T-helper 2 cell (primary cell): ENCODE measurements around the gene A2M.

Experiments
- DNase-seq, 5 experiments: peaks; one replicate each; pipeline versions ENCODE4 v3.0.0 to v3.0.0-alpha.2; 2012 to 2022

A2M gene

GRCh38 chr12:9098115-9098452 is 17.6 kb downstream of the A2M start:
- no peak for DNase-seq

GRCh38 chr12:9096563-9097176 is 19.0 kb downstream of the A2M start:
- no peak for DNase-seq

GRCh38 chr12:9095322-9095721 is 20.4 kb downstream of the A2M start:
- no peak for DNase-seq

DNA sequence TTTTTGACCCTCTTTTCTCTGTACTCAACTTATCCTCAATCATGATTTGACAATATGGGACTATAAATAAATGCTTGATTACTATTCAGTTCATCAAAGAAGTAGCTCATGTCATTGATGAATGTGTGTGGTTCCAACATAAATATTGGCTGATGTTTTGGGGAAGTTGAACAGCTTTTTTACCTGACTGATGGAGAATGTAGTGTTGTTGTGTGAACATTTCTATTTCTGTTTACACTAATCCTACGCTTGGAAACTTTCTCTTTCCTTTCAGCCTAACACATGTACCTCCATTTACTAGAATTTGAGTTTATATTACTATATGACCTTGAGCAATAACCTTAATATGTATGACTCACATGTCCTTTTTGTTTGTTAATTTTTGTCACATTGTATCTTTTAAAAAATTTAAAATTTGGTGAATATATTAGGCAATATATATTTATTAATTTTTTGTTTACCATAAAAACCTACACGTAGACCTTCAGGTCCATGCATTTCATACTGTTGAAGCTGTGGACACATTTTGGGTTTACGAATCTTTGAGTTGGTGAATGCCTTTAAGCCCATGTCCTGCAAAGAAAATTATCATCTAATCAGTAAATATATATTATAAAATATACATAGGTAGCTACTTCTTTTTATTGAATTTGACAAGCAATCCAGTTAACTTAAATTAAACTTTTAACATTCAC is 21.1 kb downstream of the A2M start:
- DNase-seq: no peak

GRCh38 chr12:9091891-9092598 is 23.7 kb downstream of the A2M start:
- no peak for DNase-seq

- DNase-seq: no peak
Observed at GRCh38 chr12:9090220-9090619, 25.5 kb downstream of the A2M start.

GRCh38 chr12:9087087-9087835 is 28.5 kb downstream of the A2M start:
- no peak for DNase-seq

DNA sequence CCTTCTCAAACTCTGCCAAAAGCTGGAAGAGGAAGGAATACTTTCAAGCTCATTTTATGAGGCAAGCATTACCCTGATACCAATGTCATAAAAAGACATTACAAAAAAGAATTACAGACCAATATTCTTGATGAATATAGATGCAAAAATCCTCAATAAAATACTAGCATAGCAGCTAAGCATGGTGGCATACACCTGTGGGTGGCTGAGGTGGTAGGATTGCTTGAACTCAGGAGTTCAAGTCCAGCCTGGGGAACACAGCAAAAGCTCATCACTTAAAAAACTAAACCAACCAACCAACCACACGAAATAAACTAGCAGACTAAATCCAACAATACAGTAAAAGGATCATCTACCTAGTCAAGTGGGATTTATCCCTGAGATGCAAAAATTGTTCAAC is 29.6 kb downstream of the A2M start:
- DNase-seq: no peak

DNA sequence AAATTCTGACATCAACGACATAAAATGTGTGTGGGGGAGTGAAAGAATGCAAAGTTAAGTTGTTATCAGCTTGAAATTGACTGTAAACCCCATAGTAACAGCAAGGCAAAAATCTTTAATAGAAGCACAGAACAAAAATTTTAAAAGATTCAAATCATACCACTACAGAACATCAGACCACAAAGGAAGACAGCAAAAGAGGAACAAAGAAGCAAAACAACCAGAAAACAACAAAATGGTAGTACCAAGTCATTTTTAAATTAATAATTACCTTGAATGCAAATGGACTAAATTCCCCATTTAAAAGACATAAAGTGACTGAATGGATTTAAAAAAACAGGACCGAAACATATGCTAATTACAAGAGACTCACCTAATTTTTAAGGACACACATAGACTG is 31.3 kb downstream of the A2M start:
- DNase-seq: no peak

- DNase-seq: no peak
Observed at GRCh38 chr12:9083793-9084192, 31.9 kb downstream of the A2M start.

GRCh38 chr12:9081667-9082427 is 33.9 kb downstream of the A2M start:
- no peak for DNase-seq

GRCh38 chr12:9079883-9080675 is 35.6 kb downstream of the A2M start:
- no peak for DNase-seq

DNA sequence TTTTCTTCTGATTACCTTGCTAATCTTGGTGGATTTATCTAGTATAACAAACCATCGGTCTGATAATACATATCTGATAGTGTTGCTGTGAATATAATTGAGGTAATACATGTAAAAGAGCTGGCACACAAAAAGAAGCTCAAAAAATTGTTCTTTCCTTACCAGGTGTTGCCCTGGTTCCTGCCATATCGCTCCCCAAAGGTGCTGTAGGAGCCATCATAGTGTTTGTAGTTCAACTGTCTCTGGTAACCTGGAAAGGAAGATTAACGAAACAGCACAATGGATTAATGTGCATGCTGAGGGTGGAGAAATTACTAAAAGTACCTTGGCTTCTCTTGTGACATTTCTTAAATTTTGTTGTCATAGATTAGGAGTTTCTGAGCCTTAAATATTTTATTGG is 36.6 kb downstream of the A2M start:
- DNase-seq: no peak

DNA sequence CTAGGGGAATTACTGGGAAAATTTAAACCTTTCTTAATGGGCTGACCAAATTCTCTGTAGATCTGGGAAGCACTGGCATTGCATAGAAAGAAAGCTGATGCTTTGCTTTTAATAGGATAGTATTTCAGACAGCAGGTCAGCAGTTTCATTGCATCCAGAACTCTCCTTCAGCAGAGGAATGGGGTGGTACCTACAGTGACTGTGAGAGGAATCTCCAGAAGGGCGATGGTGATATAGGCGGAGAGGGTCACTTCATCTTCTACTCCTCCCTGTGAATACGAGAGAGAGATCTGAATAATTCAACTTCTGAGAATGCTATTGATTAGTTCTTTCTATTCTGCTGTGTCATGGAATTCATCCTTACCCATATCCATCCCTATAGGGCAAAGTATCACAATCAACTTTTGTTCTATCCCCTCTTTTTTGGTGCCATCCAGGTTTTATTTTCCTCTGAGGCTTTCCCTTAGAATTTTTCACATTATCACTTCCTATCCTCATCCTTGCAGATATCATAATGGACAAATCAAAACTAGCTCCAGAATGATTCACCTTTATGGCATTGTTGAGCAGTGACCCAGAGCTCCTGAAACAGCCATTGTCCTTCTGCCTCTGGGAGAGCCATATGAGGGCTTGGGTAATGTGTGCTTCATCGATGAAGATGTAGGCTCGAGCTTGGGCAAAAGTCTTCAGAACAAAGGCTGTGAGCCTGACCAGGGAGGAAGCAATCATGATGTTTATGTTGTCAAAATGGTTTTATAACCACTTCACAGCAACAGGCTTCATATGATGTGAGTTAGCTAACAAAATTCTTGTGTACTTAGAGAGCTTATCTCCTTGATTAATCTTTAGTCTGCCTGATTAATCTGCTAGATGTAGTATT is 38.3 kb downstream of the A2M start:
- DNase-seq: no peak

DNA sequence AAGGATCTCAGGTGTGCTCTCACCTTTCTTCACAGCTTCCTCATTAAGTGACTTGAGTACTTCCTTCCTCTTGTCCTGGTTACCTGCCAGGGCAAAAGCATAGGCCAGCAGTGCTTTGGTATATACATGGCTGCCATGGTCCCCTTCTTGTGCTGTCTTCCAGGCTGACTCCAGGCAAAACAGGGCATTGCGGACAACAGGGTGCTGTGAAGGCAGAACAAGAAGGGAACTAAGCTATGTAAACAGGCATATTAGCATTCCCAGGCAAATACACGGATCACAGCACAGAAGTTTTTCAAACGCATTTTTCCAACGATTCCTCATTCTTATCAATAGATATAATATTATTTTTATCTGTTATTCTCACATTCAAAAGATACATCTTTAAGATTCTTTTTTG is 39.0 kb downstream of the A2M start:
- no peak for DNase-seq

- DNase-seq: no peak
Observed at GRCh38 chr12:9075138-9075535, 40.6 kb downstream of the A2M start.

DNA sequence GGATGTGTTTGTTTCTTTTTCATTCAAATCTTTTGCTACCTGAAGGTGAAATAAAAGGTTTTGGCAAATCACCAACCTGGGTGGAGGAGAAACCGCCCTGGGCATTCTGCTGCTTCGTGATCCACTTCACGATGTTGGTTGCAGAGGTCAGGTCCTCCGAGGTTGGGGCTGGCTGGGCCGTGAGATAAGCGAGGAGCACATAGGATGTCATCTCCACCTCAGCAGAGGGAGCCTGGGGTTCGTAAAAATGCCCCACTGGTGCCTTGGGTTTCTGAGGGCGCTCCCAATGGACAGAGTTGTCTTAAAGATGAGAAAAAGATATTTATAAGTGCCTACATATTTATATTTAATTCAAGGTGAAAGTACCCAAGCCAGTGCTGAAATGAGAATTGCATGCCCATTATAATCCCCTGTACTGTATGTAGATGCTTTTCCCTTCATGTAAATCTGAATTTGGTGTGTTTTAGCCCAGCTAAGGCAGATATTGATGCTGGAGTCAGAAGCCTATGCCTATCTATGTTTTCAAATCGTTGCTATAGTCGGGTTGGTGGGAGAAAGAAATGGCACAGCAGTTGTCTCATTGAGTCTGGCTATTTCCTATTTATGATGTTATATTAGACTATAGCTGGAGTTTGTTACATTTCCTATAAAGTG is 41.1 kb downstream of the A2M start:
- DNase-seq: no peak

DNA sequence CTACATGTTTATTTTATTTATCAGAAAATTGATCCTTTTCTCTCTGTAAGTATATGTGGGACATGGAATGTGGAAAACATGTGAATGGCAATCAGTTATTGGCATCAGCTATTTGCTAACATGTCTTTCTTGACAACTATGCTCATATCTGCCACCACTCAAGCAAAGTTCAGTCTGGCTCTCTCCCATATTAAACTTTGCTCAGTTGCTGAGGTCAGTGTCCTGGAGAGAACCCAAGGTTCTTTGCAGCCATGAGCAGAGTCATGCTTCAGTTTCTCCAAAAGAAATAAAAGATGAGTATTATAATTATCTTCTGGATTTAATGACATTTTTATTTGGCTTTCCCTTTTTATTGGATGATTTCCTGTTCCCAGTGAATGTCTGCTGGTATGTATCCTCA is 42.6 kb downstream of the A2M start:
- DNase-seq: no peak

GRCh38 chr12:9072481-9073038 is 43.2 kb downstream of the A2M start:
- DNase-seq: no peak

GRCh38 chr12:9071969-9072368 is 43.8 kb downstream of the A2M start:
- DNase-seq: no peak
